SK-N-SH (cell line): Measurements from ENCODE around the gene KRT74.

Experiments
- CTCF ChIP-seq: fragments of 200-600 bp; sonication (generic); IDR thresholded peaks from 2 replicates; pipeline ENCODE4 v1.6.1; 2017; ENCODE audit warnings: antibody characterized with exemption, mild to moderate bottlenecking, moderate library complexity
- JUND ChIP-seq: IDR thresholded peaks from 2 replicates; pipeline ENCODE4 v1.4.0; 2012
- POLR2AphosphoS5 ChIP-seq: IDR thresholded peaks from 2 replicates; pipeline ENCODE4 v1.6.1; 2012; ENCODE audit warnings: low read depth, low read length
- SIN3A ChIP-seq: IDR thresholded peaks from 2 replicates; pipeline ENCODE4 v1.6.1; 2012; ENCODE audit warnings: low read depth, mild to moderate bottlenecking, low read length, moderate library complexity, borderline replicate concordance
- TAF1 ChIP-seq: IDR thresholded peaks from 2 replicates; pipeline ENCODE4 v1.6.1; 2012; ENCODE audit warnings: low read depth, mild to moderate bottlenecking, low read length, moderate library complexity, borderline replicate concordance
- USF2 ChIP-seq: fragments of 150-350 bp; IDR thresholded peaks from 2 replicates; pipeline ENCODE4 v1.6.1; 2017; ENCODE audit warnings: antibody characterized with exemption, low read length, low read depth, borderline replicate concordance

- TF ChIP-seq POLR2AphosphoS5 (no peak), USF2 (no peak), TAF1 (no peak), CTCF (no peak), JUND (no peak), SIN3A (no peak)
Observed at GRCh38 chr12:52602552-52602951, 28.9 kb upstream of the KRT74 start.
